ENCODE measurements around the gene TMCO2. TPM values are rescaled to one million over a fixed set of nuclear protein-coding genes. Genes with fewer than 3 reads are reported as not detected.
A peak's percentile ranks its signal among the peaks of the same experiment; 100 is the strongest.

The TMCO2 gene
- total and polyA plus RNA-seq, 8 donors, result 0.55 TPM; not detected in 7

- intact Hi-C loops (cut with DNase I), result no loop called here
- Histone ChIP-seq H3K4me1 (peaks cover 0 to 22% of the 10 kb centered on the region in 2 donors), H3K36me3 (peaks cover 0 to 79% of the 10 kb centered on the region in 2 donors), H3K4me3 (no peak overlapping the region), H3K27ac (no peak overlapping the region), H3K27me3 (no peaks in the 10 kb centered on the region), H3K9me3 (no peaks in the 10 kb centered on the region)
- ATAC-seq (no peak), DNase-seq (no peak)
- TF ChIP-seq CTCF (IDR thresholded peaks at IDR 0.05), result no peak
These were observed 18.2 kb downstream of the TMCO2 start for GRCh38 chr1:40265919-40266318.

DNA sequence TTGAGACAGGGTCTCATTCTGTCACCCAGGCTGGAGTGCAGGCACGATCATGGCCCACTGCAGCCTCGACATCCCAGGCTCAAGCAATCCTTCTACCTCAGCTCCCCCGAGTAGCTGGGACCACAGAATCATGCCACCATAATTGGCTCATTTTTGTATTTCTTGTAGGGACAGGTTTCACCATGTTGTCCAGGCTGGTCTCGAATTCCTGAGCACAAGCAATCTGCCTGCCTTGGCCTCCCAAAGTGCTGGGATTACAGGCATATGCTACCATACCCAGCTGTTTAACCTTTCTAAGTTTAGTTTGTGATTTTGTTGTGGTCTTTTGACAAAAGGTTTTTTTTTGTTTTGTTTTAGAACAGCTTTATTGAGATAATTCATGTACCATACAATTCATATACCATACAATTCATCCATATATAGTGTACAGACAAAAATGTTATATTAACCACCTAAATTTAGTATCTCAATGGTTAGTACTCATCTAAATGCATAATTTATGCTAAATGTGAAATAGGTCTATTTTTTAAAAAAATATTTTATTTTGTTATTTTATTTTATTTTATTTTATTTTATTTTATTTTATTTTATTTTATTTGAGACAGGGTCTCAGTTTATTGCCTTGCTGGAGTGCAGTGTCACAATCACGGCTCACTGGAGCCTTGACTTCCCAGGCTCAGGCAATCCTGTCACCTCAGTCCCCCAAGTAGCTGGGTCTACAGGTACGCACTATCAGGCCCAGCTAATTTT lies 19.2 kb downstream of the TMCO2 start:
- no peaks in the 10 kb centered on the region for H3K27me3 ChIP-seq
- DNase-seq, result no peak
- intact Hi-C loops (cut with DNase I), result no loop called here
- H3K4me1 ChIP-seq, result peaks cover 0 to 14% of the 10 kb centered on the region in 2 donors
- peak overlapping the region; percentile 24 to 80 for H3K27ac ChIP-seq
- H3K4me3 ChIP-seq, result no peak overlapping the region
- H3K9me3 ChIP-seq, result no peaks in the 10 kb centered on the region
- H3K36me3 ChIP-seq, result peaks cover 0 to 79% of the 10 kb centered on the region in 2 donors
- ATAC-seq, result no peak
- TF ChIP-seq CTCF (IDR thresholded peaks at IDR 0.05), result no peak

DNA sequence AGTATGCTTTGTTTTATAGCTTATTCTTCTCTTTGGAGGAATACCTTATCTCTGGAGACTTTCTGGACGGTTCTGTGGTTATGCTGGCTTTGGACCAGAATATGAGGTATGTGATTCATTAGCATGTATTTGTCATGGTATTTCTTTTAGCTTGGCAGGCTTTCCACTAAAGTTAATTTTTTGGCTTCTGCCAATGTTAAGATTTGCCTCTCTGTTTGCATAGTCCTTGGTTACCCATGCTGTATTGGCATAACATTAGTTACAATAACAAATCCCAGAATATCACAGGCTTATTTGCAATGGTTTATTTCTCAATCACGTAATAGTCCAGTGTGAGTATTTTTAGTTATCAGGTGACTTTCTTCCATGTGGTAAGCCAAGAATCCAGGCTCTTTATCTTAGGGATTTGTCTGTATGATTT lies 20.0 kb downstream of the TMCO2 start:
- no peaks in the 10 kb centered on the region for H3K9me3 ChIP-seq
- H3K27me3 ChIP-seq, result no peaks in the 10 kb centered on the region
- no peak for TF ChIP-seq CTCF (IDR thresholded peaks at IDR 0.05)
- intact Hi-C loops (cut with DNase I), result no loop called here
- H3K4me1 ChIP-seq, result peaks cover 0 to 6% of the 10 kb centered on the region in 2 donors
- no peak overlapping the region for H3K4me3 ChIP-seq
- DNase-seq, result no peak
- H3K27ac ChIP-seq, result peak overlapping the region; percentile 24 to 80
- ATAC-seq, result peak; percentile 91
- H3K36me3 ChIP-seq, result peaks cover 0 to 79% of the 10 kb centered on the region in 2 donors

DNA sequence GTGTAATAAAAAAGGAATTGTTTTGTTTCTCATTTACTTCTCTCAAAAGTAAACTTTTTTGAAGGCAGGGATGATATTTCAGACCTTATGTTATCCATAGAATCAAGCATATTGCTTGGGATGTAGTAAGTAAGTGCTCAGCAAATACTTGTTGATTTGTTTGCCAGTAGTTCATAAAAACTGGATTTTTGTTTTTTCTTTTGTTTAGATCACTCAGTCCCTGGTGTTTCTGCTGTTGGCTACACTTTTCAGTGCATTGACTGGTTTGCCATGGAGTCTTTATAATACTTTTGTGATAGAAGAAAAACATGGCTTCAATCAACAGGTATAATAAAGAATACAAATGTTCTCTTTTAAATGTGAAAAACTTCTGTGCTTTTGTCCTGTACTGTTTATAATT lies 20.5 kb downstream of the TMCO2 start:
- no peak overlapping the region for H3K4me3 ChIP-seq
- H3K27me3 ChIP-seq, result no peaks in the 10 kb centered on the region
- DNase-seq (no peak), ATAC-seq (no peak)
- H3K9me3 ChIP-seq, result no peaks in the 10 kb centered on the region
- peak overlapping the region in 1 of 2 donors; percentile 80 for H3K27ac ChIP-seq
- intact Hi-C loops (cut with DNase I), result no loop called here
- H3K36me3 ChIP-seq, result peaks cover 0 to 79% of the 10 kb centered on the region in 2 donors
- H3K4me1 ChIP-seq, result peaks cover 0 to 2% of the 10 kb centered on the region in 2 donors
- no peak for TF ChIP-seq CTCF (IDR thresholded peaks at IDR 0.05)

GRCh38 chr1:40270152-40270834 lies 22.6 kb downstream of the TMCO2 start:
- H3K27me3 ChIP-seq, result no peaks in the 10 kb centered on the region
- H3K36me3 ChIP-seq, result peaks cover 0 to 86% of the 10 kb centered on the region in 2 donors
- H3K27ac ChIP-seq, result no peak overlapping the region
- TF ChIP-seq CTCF (IDR thresholded peaks at IDR 0.05), result no peak
- ATAC-seq (no peak), DNase-seq (no peak)
- H3K9me3 ChIP-seq, result no peaks in the 10 kb centered on the region
- no peak overlapping the region for H3K4me3 ChIP-seq
- no peaks in the 10 kb centered on the region for H3K4me1 ChIP-seq
- intact Hi-C loops (cut with DNase I), result no loop called here
